ENCODE measurements around the gene PCDHGA9. TPM values are rescaled to one million over a fixed set of nuclear protein-coding genes. Genes with fewer than 3 reads are reported as not detected.

The PCDHGA9 gene
- total and polyA plus RNA-seq, 9 of the 15 experiments (the other 6 are each of a cell fraction or from before 2014, with no cell fraction given): 0.03 to 0.18 (median 0.11) TPM; not detected in 2

- TF ChIP-seq ZNF77 (CRISPR knock-in tag; IDR thresholded peaks at IDR 0.05) (no peak), GABPB1 (CRISPR knock-in tag; IDR thresholded peaks at IDR 0.05) (no peak), ZBTB43 (CRISPR knock-in tag; IDR thresholded peaks at IDR 0.05) (no peak)
These were observed 46.9 kb upstream of the PCDHGA9 start (continued) for GRCh38 chr5:141355641-141356040.

GRCh38 chr5:141356133-141356532, 46.4 kb upstream of the PCDHGA9 start:
- in situ Hi-C loops (cut with MboI): no loop called here
- H3K27me3 ChIP-seq (ENCODE audit: control insufficient read depth in 2 of 2, insufficient read depth in 2 of 2, low read length in 2 of 2): peaks cover 0 to 19% of the 10 kb centered on the region in 2 experiments; a peak in 2 of 5 replicates
- peaks cover 3 to 12% of the 10 kb centered on the region in 2 experiments; a peak in 3 of 5 replicates for H3K4me1 ChIP-seq (replicated peaks in 1 of 2; ENCODE audit: control insufficient read depth in 2 of 2, insufficient read depth in 2 of 2, low read length in 2 of 2)
- H3K9me1 ChIP-seq (ENCODE audit: control insufficient read depth, insufficient read depth, low read length): no peaks in the 10 kb centered on the region
- no peaks in the 10 kb centered on the region for H3K36me3 ChIP-seq (ENCODE audit: control insufficient read depth, insufficient read depth, low read length)
- BruUV-seq (replicated peaks): no TSS peak
- peak; percentile 28; the same call in 2 of the 3 replicates for ATAC-seq
- no peak for DNase-seq (ENCODE audit: extremely low read depth in 1 of 4, low spot score in 3 of 4)
- H3K79me2 ChIP-seq (ENCODE audit: control insufficient read depth, insufficient read depth, low read length): no peaks in the 10 kb centered on the region
- no peak overlapping the region for H3K4me2 ChIP-seq (ENCODE audit: insufficient read depth, low read length)
- no peaks in the 10 kb centered on the region; the same call in 1 of the 2 replicates for H3K9me3 ChIP-seq (replicated peaks; ENCODE audit: control insufficient read depth, insufficient read depth, low read depth, low read length)
- H4K20me1 ChIP-seq (replicated peaks; ENCODE audit: control insufficient read depth, insufficient read depth, low read length): no peaks in the 10 kb centered on the region
- intact Hi-C loops (cut with micrococcal nuclease): no loop called here
- H3K4me3 ChIP-seq: no peak overlapping the region
- FAIRE-seq: peak; percentile 19
- 4% methylated on average over 5 of the region's 5 CpGs for WGBS (ENCODE audit: insufficient coverage, low coverage, missing lambda C conversion rate)
- no peak overlapping the region for H2AFZ ChIP-seq (ENCODE audit: low read depth, low read length)
- H3K27ac ChIP-seq (ENCODE audit: extremely low read depth, low read depth, low read length): no peak overlapping the region
- POLR2A ChIA-PET: interaction anchor here (1.5 kb wide), 1 partner anchor 8 kb away, joined by 3 read pairs; the partner anchor contains the start of gene PCDHGA5
- CTCF ChIA-PET (ENCODE audit: low intra/inter-chr PET ratio): no interaction called here
- H3K9ac ChIP-seq (ENCODE audit: insufficient read depth in 1 of 2, low read depth in 2 of 2, low read length in 2 of 2): no peak overlapping the region
- TF ChIP-seq FOSL1 (tag; conservative IDR thresholded peaks at IDR 0.05) (0 out of 2 replicates have a peak, but pooled peaks have one; percentile 26), NCOR1 (IDR thresholded peaks at IDR 0.05) (no peak), POLR2H (tag; IDR thresholded peaks at IDR 0.05; ENCODE audit: low read depth) (no peak), POLR2A (conservative IDR thresholded peaks at IDR 0.05) (no peak), ZNF644 (tag; IDR thresholded peaks at IDR 0.05; ENCODE audit: low read depth) (no peak), NFE2 (IDR thresholded peaks at IDR 0.05; ENCODE audit: low read depth) (peak; percentile 28; the same call in 1 of the 2 replicates), ZNF518B (CRISPR knock-in tag; IDR thresholded peaks at IDR 0.05) (no peak)
